Measurements from ENCODE around the gene CDK14.

The CDK14 gene

DNA sequence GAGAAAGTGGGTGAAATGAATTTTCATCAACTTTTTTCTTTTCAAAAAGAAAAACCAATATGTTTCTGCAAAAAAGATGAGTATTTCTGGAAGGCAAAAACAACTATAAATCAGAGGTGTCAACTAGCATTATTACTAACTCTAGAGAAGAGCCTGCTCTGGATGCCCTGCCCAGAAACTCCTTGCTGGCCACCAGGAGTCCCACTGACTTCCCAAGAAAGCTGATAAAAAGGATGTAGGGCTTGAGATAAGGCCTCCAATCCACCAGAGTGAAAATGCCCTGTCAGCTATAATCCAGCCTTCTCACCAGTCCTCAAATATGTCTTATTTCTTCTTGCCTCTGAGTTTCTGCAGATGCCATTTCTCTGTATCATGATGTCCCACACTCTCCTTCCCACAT lies 651.4 kb downstream of the CDK14 start:
- no peak for TF ChIP-seq TAF1 (IDR thresholded peaks at IDR 0.05; ENCODE audit: borderline replicate concordance, insufficient read depth, low read length)
- TF ChIP-seq POLR2AphosphoS5 (IDR thresholded peaks at IDR 0.05; ENCODE audit: low read depth, low read length): no peak
- TF ChIP-seq SIN3A (IDR thresholded peaks at IDR 0.05; ENCODE audit: borderline replicate concordance, insufficient read depth, low read length): no peak
- TF ChIP-seq, protein P1, sequence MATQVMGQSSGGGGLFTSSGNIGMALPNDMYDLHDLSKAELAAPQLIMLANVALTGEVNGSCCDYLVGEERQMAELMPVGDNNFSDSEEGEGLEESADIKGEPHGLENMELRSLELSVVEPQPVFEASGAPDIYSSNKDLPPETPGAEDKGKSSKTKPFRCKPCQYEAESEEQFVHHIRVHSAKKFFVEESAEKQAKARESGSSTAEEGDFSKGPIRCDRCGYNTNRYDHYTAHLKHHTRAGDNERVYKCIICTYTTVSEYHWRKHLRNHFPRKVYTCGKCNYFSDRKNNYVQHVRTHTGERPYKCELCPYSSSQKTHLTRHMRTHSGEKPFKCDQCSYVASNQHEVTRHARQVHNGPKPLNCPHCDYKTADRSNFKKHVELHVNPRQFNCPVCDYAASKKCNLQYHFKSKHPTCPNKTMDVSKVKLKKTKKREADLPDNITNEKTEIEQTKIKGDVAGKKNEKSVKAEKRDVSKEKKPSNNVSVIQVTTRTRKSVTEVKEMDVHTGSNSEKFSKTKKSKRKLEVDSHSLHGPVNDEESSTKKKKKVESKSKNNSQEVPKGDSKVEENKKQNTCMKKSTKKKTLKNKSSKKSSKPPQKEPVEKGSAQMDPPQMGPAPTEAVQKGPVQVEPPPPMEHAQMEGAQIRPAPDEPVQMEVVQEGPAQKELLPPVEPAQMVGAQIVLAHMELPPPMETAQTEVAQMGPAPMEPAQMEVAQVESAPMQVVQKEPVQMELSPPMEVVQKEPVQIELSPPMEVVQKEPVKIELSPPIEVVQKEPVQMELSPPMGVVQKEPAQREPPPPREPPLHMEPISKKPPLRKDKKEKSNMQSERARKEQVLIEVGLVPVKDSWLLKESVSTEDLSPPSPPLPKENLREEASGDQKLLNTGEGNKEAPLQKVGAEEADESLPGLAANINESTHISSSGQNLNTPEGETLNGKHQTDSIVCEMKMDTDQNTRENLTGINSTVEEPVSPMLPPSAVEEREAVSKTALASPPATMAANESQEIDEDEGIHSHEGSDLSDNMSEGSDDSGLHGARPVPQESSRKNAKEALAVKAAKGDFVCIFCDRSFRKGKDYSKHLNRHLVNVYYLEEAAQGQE (IDR thresholded peaks at IDR 0.05; ENCODE audit: insufficient read depth in 1 of 2, low read depth in 2 of 2, low read length in 2 of 2): no peak
- no peak for TF ChIP-seq FOXP2 (optimal IDR thresholded peaks at IDR 0.05; ENCODE audit: borderline replicate concordance, extremely low read depth, extremely low read length, insufficient read depth)

DNA sequence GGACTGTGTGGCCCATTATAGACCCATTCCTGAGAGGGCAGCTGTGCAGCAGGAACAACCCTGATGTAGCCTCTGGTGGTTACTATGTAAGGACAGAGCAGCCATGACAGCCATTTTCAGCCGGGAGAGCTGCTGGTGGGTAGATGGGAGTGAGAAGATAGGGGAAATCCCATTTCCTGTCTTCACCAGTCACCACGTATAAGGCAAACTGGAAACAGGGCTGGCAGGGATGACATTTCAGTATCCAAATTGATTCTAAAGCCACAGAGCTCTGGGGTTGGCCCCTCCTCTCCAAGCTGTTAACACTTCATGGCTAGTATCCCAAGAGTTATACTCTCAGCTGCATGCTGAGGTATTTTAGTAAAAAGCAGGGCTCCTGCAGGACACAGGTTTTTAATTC lies 652.9 kb downstream of the CDK14 start:
- TF ChIP-seq POLR2AphosphoS5 (IDR thresholded peaks at IDR 0.05; ENCODE audit: low read depth, low read length) (no peak), TAF1 (IDR thresholded peaks at IDR 0.05; ENCODE audit: borderline replicate concordance, insufficient read depth, low read length) (no peak), SIN3A (IDR thresholded peaks at IDR 0.05; ENCODE audit: borderline replicate concordance, insufficient read depth, low read length) (no peak)

DNA sequence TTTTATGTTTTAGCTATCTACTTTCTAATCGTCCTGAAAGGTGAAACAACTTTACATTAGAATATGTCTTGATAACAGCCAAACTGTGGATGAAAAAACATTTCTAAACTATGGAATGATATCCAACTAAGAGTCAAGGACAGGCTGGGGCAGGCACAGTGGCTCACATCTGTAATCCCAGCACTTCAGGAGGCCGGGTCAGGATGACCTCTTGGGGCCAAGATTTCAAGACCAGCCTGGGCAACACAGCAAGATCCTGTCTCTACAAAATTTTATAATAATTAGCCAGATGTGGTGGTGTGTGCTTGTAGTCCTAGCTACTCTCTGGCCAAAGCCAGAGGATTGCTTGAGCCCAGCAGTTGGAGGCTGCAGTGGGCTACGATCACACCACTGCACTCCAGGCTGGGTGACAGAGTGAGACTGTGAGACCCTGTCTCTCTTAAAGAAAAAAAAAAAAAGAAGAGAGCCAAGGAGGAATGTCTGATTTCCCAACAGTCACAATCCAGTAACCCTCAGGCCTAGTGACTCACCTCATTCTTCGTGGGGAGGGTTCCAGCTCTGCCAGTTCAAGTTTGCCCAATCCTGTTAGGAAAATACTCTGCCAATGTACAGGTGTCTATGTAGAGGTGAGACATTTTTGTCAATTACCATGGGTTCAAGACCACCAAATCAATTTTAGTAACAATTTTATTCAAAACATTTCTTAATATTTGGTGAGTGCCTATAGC lies 653.5 kb downstream of the CDK14 start:
- TF ChIP-seq, protein P1 (IDR thresholded peaks at IDR 0.05; ENCODE audit: insufficient read depth in 1 of 2, low read depth in 2 of 2, low read length in 2 of 2): no peak
- no peak for TF ChIP-seq FOXP2 (optimal IDR thresholded peaks at IDR 0.05; ENCODE audit: borderline replicate concordance, extremely low read depth, extremely low read length, insufficient read depth)
- no peak for TF ChIP-seq POLR2AphosphoS5 (IDR thresholded peaks at IDR 0.05; ENCODE audit: low read depth, low read length)
- no peak for TF ChIP-seq TAF1 (IDR thresholded peaks at IDR 0.05; ENCODE audit: borderline replicate concordance, insufficient read depth, low read length)
- no peak for TF ChIP-seq SIN3A (IDR thresholded peaks at IDR 0.05; ENCODE audit: borderline replicate concordance, insufficient read depth, low read length)

DNA sequence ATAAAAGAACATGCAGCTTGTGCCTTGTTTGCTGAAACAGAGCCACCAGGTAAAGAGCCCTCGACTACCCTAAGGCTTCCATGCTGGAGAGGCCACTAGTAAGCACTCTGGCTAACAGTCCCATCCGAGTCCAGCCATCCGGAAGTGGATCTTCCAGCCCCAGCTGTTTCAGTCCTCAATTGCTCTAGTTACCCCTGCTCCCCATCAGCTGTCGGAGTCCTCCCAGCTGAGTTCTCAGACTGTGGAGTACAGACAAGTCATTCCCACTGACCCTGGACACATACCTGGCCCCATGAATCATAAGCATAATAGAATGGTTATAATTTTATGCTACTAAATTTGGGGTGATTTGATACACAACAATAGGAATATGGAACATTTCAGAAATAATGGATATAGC lies 654.6 kb downstream of the CDK14 start:
- TF ChIP-seq FOXP2 (optimal IDR thresholded peaks at IDR 0.05; ENCODE audit: borderline replicate concordance, extremely low read depth, extremely low read length, insufficient read depth) (no peak), SIN3A (IDR thresholded peaks at IDR 0.05; ENCODE audit: borderline replicate concordance, insufficient read depth, low read length) (no peak), POLR2AphosphoS5 (IDR thresholded peaks at IDR 0.05; ENCODE audit: low read depth, low read length) (no peak), TAF1 (IDR thresholded peaks at IDR 0.05; ENCODE audit: borderline replicate concordance, insufficient read depth, low read length) (no peak)
- TF ChIP-seq, protein P1 (IDR thresholded peaks at IDR 0.05; ENCODE audit: insufficient read depth in 1 of 2, low read depth in 2 of 2, low read length in 2 of 2): no peak

DNA sequence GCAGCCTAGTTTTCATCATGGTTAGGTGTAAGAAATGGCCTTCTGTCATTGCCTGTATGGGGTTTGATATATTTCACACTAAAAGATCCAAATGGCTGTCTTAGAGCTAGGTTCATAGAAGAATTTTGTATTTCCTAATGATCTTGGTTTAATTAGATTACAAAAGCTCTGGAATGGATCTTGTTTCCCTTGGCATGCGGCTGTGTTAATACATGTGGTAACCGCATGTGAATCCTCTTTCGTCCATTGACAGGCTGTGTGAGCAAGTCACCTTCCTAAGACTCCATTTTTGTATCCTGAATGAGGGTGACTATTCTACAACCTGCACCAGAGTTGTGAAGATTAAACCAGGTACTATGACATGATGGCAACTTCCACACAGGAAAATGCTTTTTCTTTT lies 655.8 kb downstream of the CDK14 start:
- no peak for TF ChIP-seq TAF1 (IDR thresholded peaks at IDR 0.05; ENCODE audit: borderline replicate concordance, insufficient read depth, low read length)
- no peak for TF ChIP-seq FOXP2 (optimal IDR thresholded peaks at IDR 0.05; ENCODE audit: borderline replicate concordance, extremely low read depth, extremely low read length, insufficient read depth)
- TF ChIP-seq SIN3A (IDR thresholded peaks at IDR 0.05; ENCODE audit: borderline replicate concordance, insufficient read depth, low read length): no peak
- no peak for TF ChIP-seq POLR2AphosphoS5 (IDR thresholded peaks at IDR 0.05; ENCODE audit: low read depth, low read length)
- TF ChIP-seq, protein P1 (IDR thresholded peaks at IDR 0.05; ENCODE audit: insufficient read depth in 1 of 2, low read depth in 2 of 2, low read length in 2 of 2): no peak

Data from PFSK-1 (cell line).